ENCODE measurements around the gene TRUB2. TPM values are rescaled to one million over a fixed set of nuclear protein-coding genes. Genes with fewer than 3 reads are reported as not detected.
"Not testable (repeated sequence)": the region's sequence is repeated elsewhere in the genome, so short reads cannot be mapped to it uniquely, and the experiment has no call there.

The TRUB2 gene
- total RNA-seq, 1 donor from 2014 or later = 10.2 TPM

GRCh38 chr9:128288273-128289004 is 33.8 kb downstream of the TRUB2 start:
- H3K27me3 ChIP-seq = no peaks in the 10 kb centered on the region

GRCh38 chr9:128286440-128286839 is 35.8 kb downstream of the TRUB2 start:
- TF ChIP-seq CTCF (IDR thresholded peaks at IDR 0.05) = no peak
- no peak for DNase-seq (ENCODE audit: low spot score in 2 of 2)
- H3K36me3 ChIP-seq = peaks cover 12 to 28% of the 10 kb centered on the region in 2 donors
- no peaks in the 10 kb centered on the region for H3K4me1 ChIP-seq
- H3K9me3 ChIP-seq = no peaks in the 10 kb centered on the region
- intact Hi-C loops (cut with DNase I) = no loop called here
- H3K4me3 ChIP-seq = no peak overlapping the region
- H3K27me3 ChIP-seq = no peaks in the 10 kb centered on the region
- H3K27ac ChIP-seq = no peak overlapping the region

More at GRCh38 chr9:128288273-128289004, 33.8 kb downstream of the TRUB2 start:
- H3K36me3 ChIP-seq = peaks cover 12 to 28% of the 10 kb centered on the region in 2 donors
- TF ChIP-seq CTCF (IDR thresholded peaks at IDR 0.05) = no peak
- no peak for DNase-seq (ENCODE audit: low spot score in 2 of 2)
- intact Hi-C loops (cut with DNase I) = no loop called here
- no peak overlapping the region for H3K4me3 ChIP-seq
- no peaks in the 10 kb centered on the region for H3K4me1 ChIP-seq
- H3K27ac ChIP-seq = no peak overlapping the region
- no peaks in the 10 kb centered on the region for H3K9me3 ChIP-seq

- Histone ChIP-seq H3K4me1 (no peaks in the 10 kb centered on the region), H3K4me3 (no peak overlapping the region), H3K27ac (no peak overlapping the region), H3K36me3 (peaks cover 12 to 28% of the 10 kb centered on the region in 2 donors), H3K9me3 (no peaks in the 10 kb centered on the region), H3K27me3 (no peaks in the 10 kb centered on the region)
- intact Hi-C loops (cut with DNase I) = no loop called here
- TF ChIP-seq CTCF (IDR thresholded peaks at IDR 0.05) = no peak
- DNase-seq (ENCODE audit: low spot score in 2 of 2) = no peak
Observed at GRCh38 chr9:128285033-128285784, 37.0 kb downstream of the TRUB2 start.

- DNase-seq (ENCODE audit: low spot score in 2 of 2) = no peak
- H3K27ac ChIP-seq = no peak overlapping the region
- no peak overlapping the region for H3K4me3 ChIP-seq
- no peak for TF ChIP-seq CTCF (IDR thresholded peaks at IDR 0.05)
- intact Hi-C loops (cut with DNase I) = no loop called here
- peaks cover 5 to 17% of the 10 kb centered on the region in 2 donors for H3K36me3 ChIP-seq
- peaks cover 0 to under 1% of the 10 kb centered on the region in 2 donors for H3K4me1 ChIP-seq
- no peaks in the 10 kb centered on the region for H3K27me3 ChIP-seq
- H3K9me3 ChIP-seq = no peaks in the 10 kb centered on the region
Observed at GRCh38 chr9:128282500-128282899, 39.7 kb downstream of the TRUB2 start.

GRCh38 chr9:128280084-128280622 is 42.1 kb downstream of the TRUB2 start:
- H3K36me3 ChIP-seq = peaks cover under 1 to 1% of the 10 kb centered on the region in 2 donors
- H3K27ac ChIP-seq = no peak overlapping the region
- TF ChIP-seq CTCF (IDR thresholded peaks at IDR 0.05) = no peak
- no peak for DNase-seq (ENCODE audit: low spot score in 2 of 2)
- no peaks in the 10 kb centered on the region for H3K9me3 ChIP-seq
- intact Hi-C loops (cut with DNase I) = no loop called here
- no peak overlapping the region for H3K4me3 ChIP-seq
- peaks cover 6 to 10% of the 10 kb centered on the region in 2 donors for H3K4me1 ChIP-seq
- H3K27me3 ChIP-seq = no peaks in the 10 kb centered on the region

- intact Hi-C loops (cut with DNase I) = loop anchor here (5.0 kb wide), 2 partner anchors 87 to 178 kb away; partner anchors contain the start of genes CIZ1 and ODF2
- H3K27ac ChIP-seq; H3K36me3 ChIP-seq; H3K4me3 ChIP-seq; H3K27me3 ChIP-seq; H3K9me3 ChIP-seq; DNase-seq (ENCODE audit: low spot score in 2 of 2): not testable (repeated sequence)
- H3K4me1 ChIP-seq = peaks cover 6 to 12% of the 10 kb centered on the region in 2 donors
Observed at GRCh38 chr9:128279088-128280073, 42.9 kb downstream of the TRUB2 start.

All from ascending aorta (tissue), 2 donors.